GM19395 (cell line): ENCODE data around the gene HERC4.
"Not testable (repeated sequence)": the region's sequence is repeated elsewhere in the genome, so short reads cannot be mapped to it uniquely, and the experiment has no call there.

Experiments used
- ATAC-seq: cut with Tn5 transposase; IDR thresholded peaks from one replicate; pipeline ENCODE4 v1.9.1; 2021; ENCODE audit warnings: mild to moderate bottlenecking, moderate library complexity; ENCODE audit not compliant: unreplicated experiment

Gene HERC4

DNA sequence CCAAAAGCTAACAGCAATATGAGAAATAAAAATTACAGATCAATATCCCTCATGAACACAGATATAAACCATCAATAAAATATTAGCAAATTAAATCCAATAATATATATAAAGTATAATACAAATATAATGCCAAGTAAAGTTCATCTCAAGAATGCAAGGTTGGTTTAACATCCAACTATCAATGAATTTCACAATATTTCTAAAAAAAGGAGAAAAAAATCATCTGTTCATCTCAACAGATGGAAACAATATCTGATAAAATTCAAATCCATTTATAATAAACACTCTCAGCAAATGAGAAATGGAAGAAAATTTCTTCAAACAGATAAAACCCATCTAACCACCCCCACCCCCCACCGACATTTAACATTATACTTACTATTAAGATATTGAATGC is 103.8 kb downstream of the HERC4 start:
- ATAC-seq, result no peak

DNA sequence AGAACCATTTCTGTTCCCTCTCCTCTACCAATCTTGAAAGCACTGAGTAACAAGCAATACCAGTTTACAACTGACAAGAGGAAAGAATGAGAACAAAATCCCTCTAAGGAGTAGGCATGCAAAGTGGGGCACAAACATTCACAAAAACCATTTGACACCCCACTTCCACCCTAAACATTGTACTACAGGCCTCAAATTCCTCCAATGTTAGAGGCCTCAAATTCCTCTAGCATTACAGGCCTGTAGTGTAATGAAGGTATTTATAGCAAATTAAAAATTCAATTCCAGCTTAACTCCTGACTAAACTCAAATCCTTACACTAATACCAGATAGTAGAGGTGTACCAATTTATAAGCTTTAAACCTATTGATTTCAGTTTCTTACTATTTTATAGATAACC is 105.2 kb downstream of the HERC4 start:
- no peak for ATAC-seq

- not testable (repeated sequence) for ATAC-seq
Measured at GRCh38 chr10:67966035-67966434, 109.0 kb downstream of the HERC4 start.

GRCh38 chr10:67965456-67965855 is 109.6 kb downstream of the HERC4 start:
- no peak for ATAC-seq

DNA sequence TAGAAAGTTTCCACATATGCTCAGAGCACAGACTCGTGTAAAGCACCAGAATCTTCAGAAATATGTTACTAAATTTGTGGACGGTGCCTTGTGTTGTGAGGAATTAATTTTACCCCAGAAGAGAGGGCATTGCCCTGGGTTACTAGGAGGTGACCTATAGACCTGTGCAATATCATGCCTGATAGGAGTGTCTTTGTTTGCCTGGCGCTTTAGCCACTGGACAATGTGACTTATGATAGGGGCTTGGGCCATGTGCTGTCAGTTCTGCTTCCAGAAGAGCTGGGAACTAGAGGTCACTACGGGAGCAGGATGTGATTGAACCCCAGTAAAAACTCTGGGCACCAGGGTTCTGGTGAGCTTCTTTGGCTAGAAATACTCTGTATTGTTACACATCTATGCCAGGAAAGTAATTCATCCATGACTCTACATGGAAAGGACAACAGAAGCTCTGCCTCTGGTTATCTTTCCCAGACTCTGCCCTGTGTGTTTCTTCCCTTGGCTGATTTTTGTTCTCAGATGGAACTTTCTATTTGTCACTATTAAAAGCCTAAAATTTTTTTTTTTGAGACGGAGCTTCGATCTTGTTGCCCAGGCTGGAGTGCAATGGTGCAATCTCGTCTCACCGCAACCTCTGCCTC is 115.1 kb downstream of the HERC4 start:
- ATAC-seq, result no peak

DNA sequence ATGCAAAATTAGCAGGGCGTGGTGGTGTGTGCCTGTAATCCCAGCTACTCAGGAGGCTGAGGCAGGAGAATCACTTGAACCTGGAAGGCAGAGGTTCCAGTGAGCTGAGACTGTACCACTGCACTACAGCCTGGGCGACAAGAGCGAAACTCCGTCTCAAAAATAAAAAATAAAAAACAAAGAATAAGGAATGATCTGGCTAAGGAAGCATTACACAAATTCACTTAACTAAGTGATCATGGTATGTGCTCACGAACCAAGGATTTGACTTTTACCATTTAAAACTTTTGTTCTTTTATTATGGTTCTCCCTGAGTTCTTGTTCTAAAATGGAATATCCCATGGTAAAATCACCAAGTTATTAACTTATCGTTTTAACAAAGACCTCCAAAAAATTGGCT is 119.5 kb downstream of the HERC4 start:
- ATAC-seq, result no peak

DNA sequence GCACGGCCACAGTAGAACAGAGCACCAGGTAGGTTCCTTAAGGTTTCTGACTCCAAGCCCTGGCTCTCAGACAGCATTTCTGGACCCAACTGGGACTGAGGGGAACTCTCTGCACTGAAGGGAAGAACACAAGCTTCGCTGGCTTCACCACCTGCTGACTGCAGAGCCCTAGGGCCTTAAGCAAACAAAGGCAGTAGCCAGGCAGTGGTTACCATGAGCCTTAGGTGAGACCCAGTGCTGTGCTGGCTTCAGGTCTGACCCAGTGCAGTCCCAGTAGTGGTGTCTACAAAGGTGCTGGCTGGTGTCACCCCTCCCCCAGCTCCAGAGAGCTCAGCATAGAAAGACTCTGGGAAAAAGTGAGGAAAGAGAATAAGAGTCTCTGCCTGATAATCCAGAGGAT is 131.2 kb downstream of the HERC4 start:
- no peak for ATAC-seq

- ATAC-seq, result no peak
Measured at GRCh38 chr10:67936416-67936815, 138.7 kb downstream of the HERC4 start.

- ATAC-seq, result no peak
Measured at GRCh38 chr10:67935223-67935622, 139.9 kb downstream of the HERC4 start.

- ATAC-seq, result no peak
Measured at GRCh38 chr10:67934336-67934735, 140.7 kb downstream of the HERC4 start.

- ATAC-seq, result no peak
Measured at GRCh38 chr10:67933199-67933598, 141.9 kb downstream of the HERC4 start.

DNA sequence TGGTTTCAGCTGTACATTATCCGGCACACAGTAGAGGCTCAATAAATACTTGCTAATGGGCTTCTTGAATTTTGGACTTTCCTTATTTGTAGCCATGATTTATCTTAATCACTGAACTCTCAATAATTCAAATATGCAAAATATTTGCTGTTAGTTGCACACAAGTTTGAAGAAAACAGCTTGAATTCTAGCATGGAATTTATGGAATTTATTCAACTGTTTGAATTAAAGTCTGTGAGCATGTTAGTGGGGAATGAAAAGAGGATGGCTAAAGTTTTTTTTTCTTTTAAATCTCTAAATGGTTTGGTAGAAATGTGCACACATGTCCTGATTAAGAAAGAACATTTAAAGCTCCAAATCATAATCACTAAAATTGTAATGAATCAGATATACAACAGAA is 148.1 kb downstream of the HERC4 start:
- no peak for ATAC-seq

DNA sequence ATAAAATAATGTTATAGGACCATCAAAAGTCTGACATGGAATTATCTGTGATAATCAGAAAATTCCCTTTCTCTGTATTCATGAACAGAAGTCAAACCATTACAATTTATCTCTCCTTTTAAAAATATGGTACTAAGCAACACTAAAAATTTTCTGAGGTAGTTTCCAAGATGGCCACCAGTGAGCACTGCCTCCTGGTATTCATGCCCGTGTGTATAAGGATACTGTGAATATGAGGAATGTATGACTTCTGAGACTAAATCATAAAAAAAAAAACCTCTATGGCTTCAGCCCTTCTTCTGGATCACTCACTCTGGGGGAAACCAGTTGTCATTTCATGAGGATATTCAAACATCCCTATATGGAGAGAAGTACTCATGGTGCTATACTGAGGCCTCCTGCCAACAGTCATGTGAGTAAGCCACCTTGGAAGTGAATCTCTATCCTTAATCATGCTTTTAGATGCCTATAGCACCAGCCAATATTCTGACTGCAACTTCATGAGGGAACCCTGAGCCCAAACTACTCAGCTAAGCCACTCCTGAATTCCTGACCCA is 149.6 kb downstream of the HERC4 start:
- ATAC-seq, result no peak

- ATAC-seq, result no peak
Measured at GRCh38 chr10:67924136-67924535, 150.9 kb downstream of the HERC4 start.

DNA sequence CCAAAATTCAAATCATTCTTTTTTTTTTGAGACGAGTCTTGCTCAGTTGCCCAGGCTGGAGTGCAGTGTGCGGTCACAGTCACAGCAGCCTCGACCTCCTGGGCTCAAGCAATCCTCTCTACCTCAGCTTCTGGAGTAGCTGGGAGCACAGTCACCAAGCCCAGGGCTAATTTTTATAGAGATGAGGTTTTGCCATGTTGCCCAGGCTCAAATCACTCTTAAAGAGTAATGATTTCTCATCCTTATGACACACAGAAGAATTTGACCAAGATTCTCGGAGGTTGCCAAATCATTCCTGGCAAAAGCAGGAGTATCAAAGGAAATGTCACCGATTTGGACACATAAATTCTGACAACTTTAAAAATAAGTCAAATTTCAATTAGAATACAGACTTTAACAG is 151.5 kb downstream of the HERC4 start:
- no peak for ATAC-seq

DNA sequence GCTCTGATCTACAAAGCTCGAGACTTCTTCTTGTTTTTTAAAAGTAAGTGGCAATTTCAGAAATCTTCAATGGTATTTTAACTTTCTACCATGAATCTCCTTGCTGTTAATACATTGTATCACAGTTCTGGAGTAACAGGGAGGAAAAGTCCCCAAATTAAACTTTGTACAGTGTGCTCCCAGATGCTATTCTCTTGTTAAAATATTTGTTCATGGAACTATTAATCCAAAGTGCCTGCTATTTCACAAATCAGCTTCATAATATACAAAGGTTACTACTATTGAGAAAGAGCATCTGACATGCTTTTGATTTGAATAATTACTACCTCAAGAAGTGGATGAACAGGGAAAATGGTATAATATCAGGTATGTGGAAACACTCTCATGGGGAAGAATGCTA is 154.0 kb downstream of the HERC4 start:
- no peak for ATAC-seq

DNA sequence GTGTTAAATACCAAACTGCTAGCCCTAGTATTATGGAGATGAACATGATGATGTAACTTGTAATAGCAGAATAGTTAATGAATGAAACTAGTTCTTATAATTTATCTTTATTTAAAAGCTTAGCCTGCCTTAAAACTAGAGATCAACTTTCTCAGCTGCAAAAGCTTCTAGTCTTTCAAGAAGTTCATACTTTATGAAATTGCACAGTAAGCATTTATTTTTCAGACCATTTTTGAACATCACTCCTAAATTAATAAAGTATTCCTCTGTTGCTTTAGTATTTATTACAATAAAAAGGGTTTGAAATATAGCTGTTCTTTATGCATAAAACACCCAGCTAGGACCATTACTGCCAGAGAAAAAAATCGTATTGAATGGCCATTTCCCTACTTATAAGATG is 157.4 kb downstream of the HERC4 start:
- ATAC-seq, result no peak

- no peak for ATAC-seq
Measured at GRCh38 chr10:67917169-67917568, 157.9 kb downstream of the HERC4 start.

GRCh38 chr10:67914777-67915340 is 160.2 kb downstream of the HERC4 start:
- no peak for ATAC-seq

DNA sequence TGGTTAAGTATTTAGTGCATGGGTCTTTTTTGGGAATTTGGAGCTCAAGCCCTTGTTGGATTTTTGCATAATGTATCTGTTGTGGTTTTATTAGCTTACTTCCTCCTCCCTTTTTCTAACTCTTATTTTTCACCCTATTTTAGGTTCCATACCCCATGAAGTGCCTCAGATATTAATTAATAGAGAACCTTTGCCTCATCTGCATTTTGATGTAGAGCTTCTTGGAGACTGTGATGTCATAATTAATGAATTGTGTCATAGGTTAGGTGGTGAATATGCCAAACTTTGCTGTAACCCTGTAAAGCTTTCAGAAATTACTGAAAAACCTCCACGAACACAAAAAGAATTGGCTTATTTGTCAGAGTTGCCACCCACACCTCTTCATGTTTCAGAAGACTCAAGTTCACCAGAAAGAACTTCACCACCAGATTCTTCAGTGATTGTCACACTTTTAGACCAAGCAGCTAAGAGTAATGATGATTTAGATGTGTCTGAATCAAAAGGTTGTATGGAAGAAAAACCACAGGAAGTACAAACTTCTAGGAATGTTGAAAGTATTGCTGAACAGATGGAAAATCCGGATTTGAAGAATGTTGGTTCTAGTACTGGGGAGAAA is 162.6 kb downstream of the HERC4 start:
- no peak for ATAC-seq

- ATAC-seq, result no peak
Measured at GRCh38 chr10:67903581-67903980, 171.5 kb downstream of the HERC4 start.

DNA sequence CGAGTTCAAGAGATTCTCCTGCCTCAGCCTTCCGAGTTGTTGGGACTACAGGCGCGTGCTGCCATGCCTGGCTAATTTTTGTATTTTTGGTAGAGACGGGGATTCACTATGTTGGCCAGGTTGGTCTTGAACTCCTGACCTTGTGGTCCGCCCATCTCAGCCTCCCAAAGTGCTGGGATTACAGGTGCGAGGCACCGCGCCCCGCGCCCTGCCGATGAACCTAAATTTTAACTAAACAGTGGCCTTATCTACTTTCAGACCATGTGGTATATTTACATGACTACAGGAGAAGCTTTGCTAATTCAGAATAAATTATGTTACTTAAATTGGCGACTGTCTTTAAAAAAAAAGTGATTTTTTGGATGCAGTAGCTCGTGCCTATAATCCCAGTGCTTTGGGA is 181.4 kb downstream of the HERC4 start:
- ATAC-seq, result no peak
